Osteoblast (primary cell): ENCODE measurements around the gene KIAA0825. TPM values are rescaled to one million over a fixed set of nuclear protein-coding genes. Genes with fewer than 3 reads are reported as not detected.

Experiments used
- DNase-seq: peaks from one replicate; pipeline ENCODE4 v3.0.0; 2011; ENCODE audit warnings: low spot score, mixed read lengths; ENCODE audit not compliant: insufficient read length; ENCODE audit errors: missing footprints
- H2AFZ ChIP-seq: 2 replicates; pipeline ENCODE4 v1.6.0; 2011; ENCODE audit warnings: mild to moderate bottlenecking, low read length
- H3K27ac ChIP-seq: 2 replicates; pipeline ENCODE4 v1.5.1; 2011; ENCODE audit warnings: mild to moderate bottlenecking, low read depth, low read length, moderate library complexity
- H3K27me3 ChIP-seq: 2 replicates; pipeline ENCODE4 v1.6.0; 2012; ENCODE audit warnings: mild to moderate bottlenecking, control low read depth, inconsistent platforms, low read length, moderate library complexity; ENCODE audit not compliant: insufficient read depth
- H3K36me3 ChIP-seq: 2 replicates; pipeline ENCODE4 v1.5.1; 2011; ENCODE audit warnings: mild to moderate bottlenecking, low read length, control low read depth, moderate library complexity; ENCODE audit not compliant: insufficient read depth
- H3K4me1 ChIP-seq: 2 replicates; pipeline ENCODE4 v1.5.1; 2011; ENCODE audit warnings: mild to moderate bottlenecking, low read length, control low read depth, moderate library complexity; ENCODE audit not compliant: insufficient read depth
- H3K4me2 ChIP-seq: 2 replicates; pipeline ENCODE4 v1.6.0; 2011; ENCODE audit warnings: mild to moderate bottlenecking, low read length; ENCODE audit not compliant: insufficient read depth
- H3K4me3 ChIP-seq: fragments of 200-600 bp; sonication (generic); 3 replicates; pipeline ENCODE4 v1.5.1; 2012; ENCODE audit warnings: mild to moderate bottlenecking, low read length, inconsistent platforms; ENCODE audit not compliant: insufficient read depth
- H3K79me2 ChIP-seq: 2 replicates; pipeline ENCODE4 v1.6.0; 2012; ENCODE audit warnings: mild to moderate bottlenecking, low read length, control low read depth, inconsistent platforms; ENCODE audit not compliant: insufficient read depth
- H3K9me3 ChIP-seq: 2 replicates; pipeline ENCODE4 v1.5.1; 2011; ENCODE audit warnings: low read depth, low read length, control low read depth
- H4K20me1 ChIP-seq: 2 replicates; pipeline ENCODE4 v1.6.0; 2012; ENCODE audit warnings: mild to moderate bottlenecking, low read length, control low read depth; ENCODE audit not compliant: insufficient read depth
- total RNA-seq: library from RNA; depleted of rRNA; stranded (reverse); fragments of >200 nt; gene quantifications from 2 replicates; pipeline ENCODE4 v1.2.3, GENCODE V29; 2012
- TF ChIP-seq, protein P1 (sequence below): IDR thresholded peaks from 2 replicates; pipeline ENCODE4 v1.5.1; 2011; ENCODE audit warnings: mild to moderate bottlenecking, low read depth, low read length, moderate library complexity; ENCODE audit errors: extremely low read depth

KIAA0825 gene
- total RNA-seq, 1 donor: 8.0 TPM

DNA sequence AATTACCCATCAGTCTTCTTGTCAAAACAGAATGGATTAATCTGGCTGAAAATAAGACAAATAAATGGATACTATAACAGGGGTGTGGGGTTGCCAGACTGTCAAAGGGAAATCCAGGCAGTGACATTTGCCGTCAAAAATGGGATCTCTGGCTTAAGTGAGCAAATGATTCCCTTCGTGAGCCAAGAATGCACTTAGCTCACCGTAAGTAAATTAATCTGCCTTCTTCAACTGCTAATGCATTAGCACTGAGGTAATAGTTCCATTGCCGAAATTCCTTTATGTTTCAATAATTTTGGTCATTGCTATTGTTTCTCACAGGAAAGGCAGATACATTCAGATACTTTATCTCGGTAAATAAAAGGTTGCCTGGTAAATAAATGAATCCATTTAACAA lies 377.8 kb downstream of the KIAA0825 start:
- Histone ChIP-seq H2AFZ (no peak overlapping the region), H3K27ac (peak overlapping the region; percentile 40), H4K20me1 (no peaks in the 10 kb centered on the region), H3K9me3 (peaks cover 3% of the 10 kb centered on the region), H3K4me3 (no peak overlapping the region), H3K36me3 (no peaks in the 10 kb centered on the region), H3K27me3 (no peaks in the 10 kb centered on the region), H3K4me2 (peak overlapping the region; percentile 11), H3K79me2 (no peaks in the 10 kb centered on the region), H3K4me1 (peaks cover 31% of the 10 kb centered on the region)
- DNase-seq: no peak
- TF ChIP-seq, protein P1, sequence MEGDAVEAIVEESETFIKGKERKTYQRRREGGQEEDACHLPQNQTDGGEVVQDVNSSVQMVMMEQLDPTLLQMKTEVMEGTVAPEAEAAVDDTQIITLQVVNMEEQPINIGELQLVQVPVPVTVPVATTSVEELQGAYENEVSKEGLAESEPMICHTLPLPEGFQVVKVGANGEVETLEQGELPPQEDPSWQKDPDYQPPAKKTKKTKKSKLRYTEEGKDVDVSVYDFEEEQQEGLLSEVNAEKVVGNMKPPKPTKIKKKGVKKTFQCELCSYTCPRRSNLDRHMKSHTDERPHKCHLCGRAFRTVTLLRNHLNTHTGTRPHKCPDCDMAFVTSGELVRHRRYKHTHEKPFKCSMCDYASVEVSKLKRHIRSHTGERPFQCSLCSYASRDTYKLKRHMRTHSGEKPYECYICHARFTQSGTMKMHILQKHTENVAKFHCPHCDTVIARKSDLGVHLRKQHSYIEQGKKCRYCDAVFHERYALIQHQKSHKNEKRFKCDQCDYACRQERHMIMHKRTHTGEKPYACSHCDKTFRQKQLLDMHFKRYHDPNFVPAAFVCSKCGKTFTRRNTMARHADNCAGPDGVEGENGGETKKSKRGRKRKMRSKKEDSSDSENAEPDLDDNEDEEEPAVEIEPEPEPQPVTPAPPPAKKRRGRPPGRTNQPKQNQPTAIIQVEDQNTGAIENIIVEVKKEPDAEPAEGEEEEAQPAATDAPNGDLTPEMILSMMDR: no peak

DNA sequence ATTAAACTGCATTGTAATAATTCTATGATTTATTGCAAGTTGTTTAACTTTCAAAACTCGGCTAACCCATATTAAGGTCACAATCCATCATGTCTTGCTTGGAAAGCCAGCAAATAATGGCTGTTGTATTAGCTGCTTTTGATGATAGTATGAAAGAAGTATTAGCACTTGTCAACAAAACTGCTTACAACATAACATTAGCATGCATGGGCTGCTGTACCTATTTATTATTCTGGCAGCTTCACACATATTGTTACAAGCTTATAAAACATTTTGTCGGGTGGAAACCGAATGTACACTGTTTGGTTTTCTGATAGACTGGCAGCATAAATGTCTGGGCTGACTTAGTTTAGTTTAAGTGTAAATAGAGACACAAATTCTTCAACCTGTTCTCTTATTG lies 378.3 kb downstream of the KIAA0825 start:
- Histone ChIP-seq H3K27me3 (no peaks in the 10 kb centered on the region), H3K4me3 (no peak overlapping the region), H3K4me1 (peaks cover 31% of the 10 kb centered on the region), H3K79me2 (no peaks in the 10 kb centered on the region), H3K36me3 (no peaks in the 10 kb centered on the region), H2AFZ (no peak overlapping the region), H3K27ac (no peak overlapping the region), H3K4me2 (no peak overlapping the region), H3K9me3 (peaks cover 7% of the 10 kb centered on the region), H4K20me1 (no peaks in the 10 kb centered on the region)
- DNase-seq: peak; percentile 1
- TF ChIP-seq, protein P1: no peak

DNA sequence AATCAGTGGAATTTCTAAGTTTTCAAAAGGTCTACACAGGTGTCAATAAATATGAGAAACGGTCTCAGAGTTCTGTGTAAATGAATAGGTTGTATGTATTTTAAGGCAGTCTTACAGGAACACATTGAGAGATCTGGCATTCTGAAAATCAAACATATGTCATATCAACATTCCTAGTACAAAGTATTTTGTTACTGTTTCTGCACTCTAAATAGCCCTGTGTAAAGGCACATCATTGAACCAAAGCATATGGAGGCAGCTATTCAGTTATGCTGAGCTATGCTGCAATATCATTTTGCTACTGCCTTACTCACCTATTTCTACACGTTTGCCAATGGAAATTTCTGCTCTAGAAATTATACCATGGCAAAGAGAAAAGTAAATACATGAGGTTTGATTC lies 379.1 kb downstream of the KIAA0825 start:
- no peak overlapping the region for H3K27ac ChIP-seq
- TF ChIP-seq, protein P1: no peak
- no peak overlapping the region for H3K4me3 ChIP-seq
- H3K36me3 ChIP-seq: no peaks in the 10 kb centered on the region
- no peak for DNase-seq
- H3K4me1 ChIP-seq: peaks cover 31% of the 10 kb centered on the region
- H2AFZ ChIP-seq: no peak overlapping the region
- H4K20me1 ChIP-seq: no peaks in the 10 kb centered on the region
- no peaks in the 10 kb centered on the region for H3K27me3 ChIP-seq
- H3K4me2 ChIP-seq: no peak overlapping the region
- peaks cover 8% of the 10 kb centered on the region for H3K9me3 ChIP-seq
- H3K79me2 ChIP-seq: no peaks in the 10 kb centered on the region

DNA sequence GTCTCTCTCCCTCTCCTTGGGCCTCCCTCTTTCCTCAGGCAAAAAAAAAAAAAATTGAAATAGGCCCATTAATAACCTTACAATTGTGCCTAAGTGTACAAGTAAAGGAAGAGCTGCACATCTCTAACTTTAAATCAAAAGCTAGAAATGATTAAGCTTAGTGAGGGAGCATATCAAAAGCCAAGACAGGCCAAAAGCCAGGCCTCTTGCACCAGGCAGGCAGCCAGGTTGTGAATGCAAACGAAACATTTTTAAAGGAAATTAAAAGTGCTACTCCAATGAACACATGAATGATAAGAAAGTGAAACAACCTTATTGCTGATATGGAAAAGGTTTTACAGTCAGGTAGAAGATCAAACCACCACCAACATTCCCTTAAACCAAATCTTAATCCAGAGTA lies 383.4 kb downstream of the KIAA0825 start:
- Histone ChIP-seq H3K27me3 (no peaks in the 10 kb centered on the region), H3K79me2 (no peaks in the 10 kb centered on the region), H3K4me1 (no peaks in the 10 kb centered on the region), H4K20me1 (no peaks in the 10 kb centered on the region), H2AFZ (no peak overlapping the region), H3K4me3 (no peak overlapping the region), H3K27ac (no peak overlapping the region), H3K9me3 (peaks cover 8% of the 10 kb centered on the region), H3K4me2 (no peak overlapping the region), H3K36me3 (no peaks in the 10 kb centered on the region)
- DNase-seq: no peak
- TF ChIP-seq, protein P1: no peak
